ENCODE data around the gene CYS1.
A peak's percentile ranks its signal among the peaks of the same experiment; 100 is the strongest.
"Not testable (repeated sequence)": the region's sequence is repeated elsewhere in the genome, so short reads cannot be mapped to it uniquely, and the experiment has no call there.

The CYS1 gene

DNA sequence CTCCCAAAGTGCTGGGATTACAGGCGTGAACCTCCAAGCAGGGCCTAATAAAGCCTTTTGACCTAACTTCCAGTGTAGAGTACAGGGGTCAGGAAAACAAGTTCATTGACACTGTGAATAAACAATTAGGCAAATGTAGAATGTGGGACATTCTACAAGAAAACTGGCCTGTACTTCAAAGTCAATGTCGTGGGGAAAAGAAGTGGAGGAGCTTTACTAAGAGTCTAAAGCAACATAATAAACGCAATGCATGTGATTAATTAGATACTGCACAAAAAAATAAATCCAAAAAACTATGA lies 38.8 kb upstream of the CYS1 start:
- Mint-ChIP-seq H3K27me3 (peaks cover 9% of the 10 kb centered on the region), H3K36me3 (ENCODE audit: insufficient read depth) (peaks cover 17% of the 10 kb centered on the region), H3K4me1 (peaks cover 33% of the 10 kb centered on the region), H3K27ac (ENCODE audit: low read depth) (no peak overlapping the region), H3K4me3 (peak overlapping the region; percentile 31), H3K9me3 (no peaks in the 10 kb centered on the region)
- ATAC-seq (replicated peaks; ENCODE audit: extremely low read depth, poor library complexity, severe bottlenecking) (no peak), DNase-seq (ENCODE audit: low spot score in 2 of 2) (no peak)

DNA sequence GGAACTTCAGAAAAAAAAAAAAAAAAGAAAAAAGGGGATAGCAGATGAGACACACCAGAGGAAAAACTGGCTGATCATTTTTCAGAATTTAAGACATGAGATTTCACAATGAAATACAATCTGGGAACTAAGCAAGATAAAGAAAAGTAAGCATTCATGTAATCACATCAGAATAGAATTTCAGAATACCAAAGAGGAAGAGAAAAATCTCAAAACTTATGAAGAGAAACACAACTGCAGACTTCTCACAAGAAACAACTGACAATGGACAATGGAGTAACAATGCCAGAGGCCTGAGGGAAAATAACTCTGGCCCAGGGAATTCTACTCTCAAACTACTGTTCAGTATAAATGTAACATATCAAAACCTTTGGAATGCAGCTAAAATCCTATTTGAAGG lies 29.1 kb upstream of the CYS1 start:
- no peaks in the 10 kb centered on the region for H3K27me3 Mint-ChIP-seq
- H3K4me1 Mint-ChIP-seq = no peaks in the 10 kb centered on the region
- ATAC-seq (replicated peaks; ENCODE audit: extremely low read depth, poor library complexity, severe bottlenecking) (no peak), DNase-seq (ENCODE audit: low spot score in 2 of 2) (no peak)
- no peak overlapping the region for H3K4me3 Mint-ChIP-seq
- H3K27ac Mint-ChIP-seq (ENCODE audit: low read depth) = no peak overlapping the region
- H3K9me3 Mint-ChIP-seq = no peaks in the 10 kb centered on the region
- peaks cover 2% of the 10 kb centered on the region for H3K36me3 Mint-ChIP-seq (ENCODE audit: insufficient read depth)

DNA sequence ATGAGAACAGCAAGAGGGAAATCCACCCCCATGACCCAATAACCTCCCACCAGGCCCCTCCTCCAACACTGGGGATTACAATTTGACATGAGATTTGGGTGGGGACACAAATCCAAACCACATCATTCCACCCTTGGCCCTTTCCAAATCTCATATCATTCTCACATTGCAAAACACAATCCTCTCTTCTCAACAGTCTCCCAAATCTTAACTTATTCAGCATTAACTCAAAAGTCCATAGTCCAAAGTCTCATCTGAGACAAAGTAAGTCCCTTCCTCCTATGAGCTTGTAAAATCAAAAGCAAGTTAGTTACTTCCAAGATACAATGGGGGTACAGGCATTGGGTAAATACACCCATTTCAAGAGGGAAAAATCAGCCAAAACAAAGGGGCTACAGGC lies 24.7 kb upstream of the CYS1 start:
- not testable (repeated sequence) for H3K4me3 Mint-ChIP-seq; H3K27me3 Mint-ChIP-seq; DNase-seq (ENCODE audit: low spot score in 2 of 2); H3K27ac Mint-ChIP-seq (ENCODE audit: low read depth); H3K36me3 Mint-ChIP-seq (ENCODE audit: insufficient read depth); ATAC-seq (replicated peaks; ENCODE audit: extremely low read depth, poor library complexity, severe bottlenecking); H3K9me3 Mint-ChIP-seq; H3K4me1 Mint-ChIP-seq

DNA sequence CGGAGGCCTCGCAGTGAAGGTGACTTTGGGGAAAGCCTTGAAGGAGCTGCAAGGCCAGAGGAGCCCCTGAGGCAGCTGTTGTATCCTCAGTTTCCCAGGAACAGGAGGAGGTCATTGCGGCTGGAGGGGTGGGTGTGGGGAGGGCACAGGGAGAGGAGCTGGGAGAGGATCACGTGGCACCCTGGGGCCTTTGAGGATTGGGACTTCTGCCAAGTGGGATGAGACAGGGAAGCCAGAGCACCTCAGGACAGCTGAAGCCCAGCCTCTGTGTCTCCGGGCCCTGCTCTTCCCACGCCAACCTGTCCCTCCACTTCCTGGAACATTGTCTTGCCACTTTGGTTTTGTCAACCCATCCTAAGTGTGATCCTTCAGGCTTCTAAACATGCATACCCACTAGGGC lies 23.0 kb upstream of the CYS1 start:
- Mint-ChIP-seq H3K36me3 (ENCODE audit: insufficient read depth) (no peaks in the 10 kb centered on the region), H3K4me3 (no peak overlapping the region)

DNA sequence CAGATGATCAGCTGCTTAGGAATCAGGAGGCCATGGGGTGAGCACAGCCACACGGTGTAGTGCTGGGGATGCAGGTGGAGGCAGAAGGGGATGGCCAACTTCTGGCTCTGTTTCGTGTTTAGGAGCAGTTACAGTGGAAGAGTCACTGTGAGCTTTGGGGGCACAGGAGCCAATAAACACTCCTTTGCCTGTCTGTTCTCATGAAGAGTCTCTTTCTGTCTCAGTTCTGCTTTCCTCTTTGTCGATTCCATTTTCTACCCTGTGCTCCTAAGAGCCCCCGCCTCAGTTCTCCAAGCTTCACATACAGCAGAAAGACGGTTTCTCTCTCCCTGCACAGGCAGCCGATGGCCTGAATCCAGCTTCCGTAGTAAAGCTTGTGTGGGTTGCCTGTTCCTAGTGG lies 21.3 kb upstream of the CYS1 start:
- peaks cover 16% of the 10 kb centered on the region for H3K27me3 Mint-ChIP-seq
- ATAC-seq (replicated peaks; ENCODE audit: extremely low read depth, poor library complexity, severe bottlenecking) (no peak), DNase-seq (ENCODE audit: low spot score in 2 of 2) (no peak)

More for the DNA sequence above, 23.0 kb upstream of the CYS1 start:
- no peaks in the 10 kb centered on the region for H3K9me3 Mint-ChIP-seq
- DNase-seq (ENCODE audit: low spot score in 2 of 2) (no peak), ATAC-seq (replicated peaks; ENCODE audit: extremely low read depth, poor library complexity, severe bottlenecking) (no peak)
- no peak overlapping the region for H3K27ac Mint-ChIP-seq (ENCODE audit: low read depth)
- H3K27me3 Mint-ChIP-seq = no peaks in the 10 kb centered on the region
- no peaks in the 10 kb centered on the region for H3K4me1 Mint-ChIP-seq

DNA sequence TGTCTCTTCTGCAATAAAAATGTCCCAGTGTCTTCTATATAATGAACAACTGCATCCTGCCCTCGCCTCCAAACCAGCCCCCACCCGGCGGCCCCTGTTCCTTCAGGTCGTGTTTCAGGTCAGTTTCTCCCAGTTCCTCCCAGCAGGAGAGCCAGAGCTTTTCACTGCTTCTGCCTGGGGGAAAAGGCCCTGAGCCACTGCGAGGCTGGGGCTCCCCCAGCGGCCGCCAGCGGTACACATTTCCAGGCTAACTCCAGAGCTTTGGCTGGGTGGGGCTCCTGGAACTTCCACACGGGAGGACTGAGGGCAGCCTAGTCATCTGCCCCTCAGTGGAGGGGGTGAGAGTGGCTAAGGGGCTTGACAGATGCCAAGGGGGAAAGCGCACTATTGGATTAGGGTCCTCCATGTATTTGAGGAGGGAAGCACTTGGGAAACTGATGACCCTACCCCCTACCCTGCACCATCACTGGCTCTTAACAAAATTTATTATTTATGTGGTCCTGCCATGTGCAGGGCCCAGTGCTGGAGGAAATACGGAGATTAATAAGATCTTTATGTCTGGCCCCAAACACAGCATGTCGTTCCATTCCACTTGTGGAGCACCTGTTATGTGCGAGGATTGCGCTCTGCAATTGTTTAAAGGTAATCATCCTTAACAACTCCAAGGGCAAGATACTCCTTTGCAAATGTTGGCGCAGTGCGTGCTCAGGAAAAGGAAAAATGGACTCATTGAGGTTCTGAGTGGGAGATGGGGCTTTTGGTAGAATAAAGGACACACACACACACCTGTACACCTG lies 17.3 kb upstream of the CYS1 start:
- H3K4me1 Mint-ChIP-seq = peaks cover 5% of the 10 kb centered on the region
- DNase-seq (ENCODE audit: low spot score in 2 of 2) = no peak
- peaks cover 54% of the 10 kb centered on the region for H3K27me3 Mint-ChIP-seq

More for the DNA sequence above, 21.3 kb upstream of the CYS1 start:
- peaks cover 2% of the 10 kb centered on the region for H3K36me3 Mint-ChIP-seq (ENCODE audit: insufficient read depth)
- H3K27ac Mint-ChIP-seq (ENCODE audit: low read depth) = no peak overlapping the region
- no peaks in the 10 kb centered on the region for H3K9me3 Mint-ChIP-seq
- peaks cover 5% of the 10 kb centered on the region for H3K4me1 Mint-ChIP-seq
- H3K4me3 Mint-ChIP-seq = no peak overlapping the region

DNA sequence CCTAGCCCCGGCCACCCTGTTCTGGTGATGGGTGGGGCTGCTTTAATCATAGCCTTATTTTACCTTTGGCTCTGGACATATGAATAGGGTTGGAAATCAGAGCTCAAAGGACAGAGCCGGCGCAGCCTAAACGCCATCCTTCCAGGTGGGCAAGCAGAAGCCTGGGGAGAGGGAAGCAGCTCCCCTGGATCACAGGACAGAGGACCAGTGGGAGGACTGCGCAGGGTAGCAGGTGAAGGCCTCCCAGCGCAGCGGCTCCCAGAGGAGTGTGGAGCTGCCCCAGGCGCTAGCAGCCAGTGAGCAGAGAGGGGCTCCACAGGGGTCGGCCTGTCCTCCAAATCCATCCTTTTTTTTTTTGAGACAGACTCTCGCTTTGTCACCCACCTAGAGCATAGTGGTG lies 16.4 kb upstream of the CYS1 start:
- Mint-ChIP-seq H3K27me3 (peaks cover 61% of the 10 kb centered on the region), H3K9me3 (no peaks in the 10 kb centered on the region), H3K36me3 (ENCODE audit: insufficient read depth) (peaks cover 3% of the 10 kb centered on the region), H3K4me1 (peaks cover 5% of the 10 kb centered on the region), H3K4me3 (no peak overlapping the region), H3K27ac (ENCODE audit: low read depth) (no peak overlapping the region)
- DNase-seq (ENCODE audit: low spot score in 2 of 2) = no peak
- ATAC-seq (replicated peaks; ENCODE audit: extremely low read depth, poor library complexity, severe bottlenecking) = no peak

More for the DNA sequence above, 17.3 kb upstream of the CYS1 start:
- H3K27ac Mint-ChIP-seq (ENCODE audit: low read depth) = no peak overlapping the region
- peaks cover 3% of the 10 kb centered on the region for H3K36me3 Mint-ChIP-seq (ENCODE audit: insufficient read depth)
- peak; percentile 49 for ATAC-seq (replicated peaks; ENCODE audit: extremely low read depth, poor library complexity, severe bottlenecking)
- no peak overlapping the region for H3K4me3 Mint-ChIP-seq
- no peaks in the 10 kb centered on the region for H3K9me3 Mint-ChIP-seq

DNA sequence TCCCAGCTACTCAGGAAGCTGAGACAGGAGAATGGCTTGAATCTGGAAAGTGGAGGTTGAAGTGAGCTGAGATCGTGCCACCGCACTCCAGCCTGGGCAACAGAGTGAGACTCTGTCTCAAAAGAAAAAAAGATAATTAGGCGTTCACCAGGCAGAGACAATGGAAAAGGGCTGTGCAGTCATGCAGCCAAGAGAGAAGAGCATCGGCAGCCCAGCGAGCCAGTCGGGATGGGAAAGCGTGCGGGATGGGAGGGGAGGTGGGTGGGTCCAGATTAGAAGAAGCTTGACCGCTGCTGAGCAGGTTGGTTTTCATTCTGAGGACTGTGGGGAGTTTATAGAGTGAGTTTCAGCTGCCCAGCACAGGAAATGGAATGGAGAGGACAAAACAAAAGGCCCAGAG lies 15.0 kb upstream of the CYS1 start:
- Mint-ChIP-seq H3K36me3 (ENCODE audit: insufficient read depth) (peaks cover 3% of the 10 kb centered on the region), H3K27ac (ENCODE audit: low read depth) (no peak overlapping the region), H3K9me3 (no peaks in the 10 kb centered on the region), H3K4me1 (peaks cover 11% of the 10 kb centered on the region), H3K4me3 (no peak overlapping the region), H3K27me3 (peaks cover 73% of the 10 kb centered on the region)
- ATAC-seq (replicated peaks; ENCODE audit: extremely low read depth, poor library complexity, severe bottlenecking) (no peak), DNase-seq (ENCODE audit: low spot score in 2 of 2) (no peak)

DNA sequence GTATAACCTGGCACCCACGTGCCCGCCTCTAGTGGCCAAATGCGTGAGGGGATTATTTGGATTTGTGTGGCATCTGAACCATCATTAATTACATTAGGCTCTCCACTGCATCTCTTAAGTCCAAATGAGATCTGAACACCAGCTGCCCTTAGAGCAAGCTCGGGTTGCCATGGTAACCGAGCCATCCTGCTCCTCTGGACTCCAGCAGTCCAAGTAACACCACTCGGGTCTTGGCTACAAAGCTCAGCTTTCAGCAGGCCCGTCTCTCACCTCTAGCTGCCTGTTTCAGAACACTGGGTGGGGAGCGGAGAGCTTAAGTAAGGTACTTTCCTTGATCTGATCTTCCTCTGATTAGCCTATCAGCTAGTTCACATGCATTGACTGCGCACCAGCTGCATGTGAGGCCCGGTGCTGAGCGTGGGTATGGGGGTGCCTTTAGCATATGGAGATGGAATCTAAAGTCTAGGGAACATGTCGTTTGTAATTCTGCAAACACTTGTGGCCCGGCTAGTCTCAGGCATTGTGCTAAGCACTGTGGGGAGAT lies 14.1 kb upstream of the CYS1 start:
- H3K9me3 Mint-ChIP-seq = no peaks in the 10 kb centered on the region

DNA sequence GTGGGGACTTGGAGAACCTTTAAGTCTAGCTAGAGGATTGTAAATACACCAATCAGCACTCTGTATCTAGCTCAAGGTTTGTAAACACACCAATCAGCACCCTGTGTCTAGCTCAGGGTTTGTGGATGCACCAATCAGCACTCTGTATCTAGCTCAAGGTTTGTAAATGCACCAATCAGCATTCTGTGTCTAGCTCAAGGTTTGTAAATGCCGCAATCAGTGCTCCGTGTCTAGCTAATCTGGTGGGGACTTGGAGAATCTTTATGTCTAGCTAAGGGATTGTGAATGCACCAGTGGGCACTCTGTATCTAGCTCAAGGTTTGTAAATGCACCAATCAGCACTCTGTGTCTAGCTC lies 11.7 kb upstream of the CYS1 start:
- not testable (repeated sequence) for H3K9me3 Mint-ChIP-seq; H3K4me3 Mint-ChIP-seq; ATAC-seq (replicated peaks; ENCODE audit: extremely low read depth, poor library complexity, severe bottlenecking); H3K27ac Mint-ChIP-seq (ENCODE audit: low read depth); DNase-seq (ENCODE audit: low spot score in 2 of 2); H3K4me1 Mint-ChIP-seq; H3K36me3 Mint-ChIP-seq (ENCODE audit: insufficient read depth)
- H3K27me3 Mint-ChIP-seq = peaks cover 88% of the 10 kb centered on the region

More for the DNA sequence above, 14.1 kb upstream of the CYS1 start:
- no peak for DNase-seq (ENCODE audit: low spot score in 2 of 2)
- Mint-ChIP-seq H3K4me3 (no peak overlapping the region), H3K4me1 (peaks cover 11% of the 10 kb centered on the region), H3K36me3 (ENCODE audit: insufficient read depth) (peaks cover 3% of the 10 kb centered on the region), H3K27ac (ENCODE audit: low read depth) (no peak overlapping the region), H3K27me3 (peaks cover 82% of the 10 kb centered on the region)
- ATAC-seq (replicated peaks; ENCODE audit: extremely low read depth, poor library complexity, severe bottlenecking) = no peak

DNA sequence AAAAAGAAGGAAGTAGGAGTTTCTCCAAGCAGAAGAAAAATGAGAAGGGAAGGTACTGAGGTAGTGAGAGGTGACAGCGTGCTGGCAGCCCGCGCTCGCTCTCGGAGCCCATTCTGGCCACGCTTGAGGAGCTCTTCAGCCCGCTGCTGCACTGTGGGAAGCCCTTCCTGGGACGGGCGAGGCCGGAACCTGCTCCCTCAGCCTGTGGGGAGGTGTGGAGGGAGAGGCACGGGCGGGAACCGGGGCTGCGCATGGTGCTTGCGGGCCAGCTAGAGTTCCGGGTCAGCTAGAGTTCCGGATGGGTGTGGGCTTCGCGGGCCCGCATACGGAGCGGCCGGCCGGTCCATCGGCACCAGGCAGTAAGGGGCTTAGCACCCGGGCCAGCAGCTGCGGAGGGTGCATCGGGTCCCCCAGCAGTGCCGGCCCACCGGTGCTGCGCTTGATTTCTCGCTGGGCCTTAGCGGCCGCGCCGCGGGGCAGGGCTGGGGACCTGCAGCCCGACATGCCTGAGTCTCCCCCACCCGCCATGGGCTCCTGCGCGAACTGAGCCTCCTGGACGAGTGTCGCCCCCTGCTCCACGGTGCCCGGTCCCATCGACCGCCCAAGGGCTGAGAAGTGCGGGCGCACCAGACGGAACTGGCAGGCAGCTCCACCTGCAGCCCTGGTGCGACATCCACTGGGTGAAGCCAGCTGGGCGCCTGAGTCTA lies 11.1 kb upstream of the CYS1 start:
- Mint-ChIP-seq H3K27ac (ENCODE audit: low read depth) (no peak overlapping the region), H3K4me1 (peaks cover 6% of the 10 kb centered on the region), H3K27me3 (peaks cover 88% of the 10 kb centered on the region), H3K9me3 (no peaks in the 10 kb centered on the region), H3K36me3 (ENCODE audit: insufficient read depth) (peaks cover 1% of the 10 kb centered on the region), H3K4me3 (peak overlapping the region; percentile 50)
- no peak for DNase-seq (ENCODE audit: low spot score in 2 of 2)
- ATAC-seq (replicated peaks; ENCODE audit: extremely low read depth, poor library complexity, severe bottlenecking) = no peak

DNA sequence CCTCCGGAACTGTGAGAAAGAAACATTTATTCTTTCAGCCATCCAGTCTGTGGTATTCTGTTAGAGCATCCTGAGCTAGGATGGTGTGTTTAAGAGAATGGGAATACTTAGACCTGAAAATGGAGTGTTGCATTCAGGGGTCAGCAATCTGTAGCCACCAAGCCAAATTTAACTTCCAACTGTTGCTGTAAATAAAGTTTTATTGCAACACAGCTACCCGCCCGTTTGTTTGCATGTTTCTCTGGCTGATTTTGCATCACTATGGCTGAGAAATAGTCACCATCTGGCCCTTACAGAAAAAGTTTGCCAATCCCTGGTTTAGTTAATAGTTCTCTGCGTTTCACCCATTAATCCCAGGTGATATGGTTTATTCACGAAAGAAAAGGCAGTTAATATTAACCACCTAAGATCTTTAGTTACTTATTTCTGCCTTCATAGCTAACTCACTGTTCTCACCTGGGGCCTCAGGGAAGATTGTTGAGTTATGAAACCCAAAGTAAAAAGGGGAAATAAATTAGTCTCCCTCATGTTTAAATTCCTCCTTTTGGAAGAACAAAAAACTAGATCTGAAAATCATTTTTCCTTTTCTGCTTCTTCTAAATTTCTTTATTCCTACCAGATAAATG lies 9.5 kb upstream of the CYS1 start:
- Mint-ChIP-seq H3K4me3 (no peak overlapping the region), H3K36me3 (ENCODE audit: insufficient read depth) (peaks cover 1% of the 10 kb centered on the region)

DNA sequence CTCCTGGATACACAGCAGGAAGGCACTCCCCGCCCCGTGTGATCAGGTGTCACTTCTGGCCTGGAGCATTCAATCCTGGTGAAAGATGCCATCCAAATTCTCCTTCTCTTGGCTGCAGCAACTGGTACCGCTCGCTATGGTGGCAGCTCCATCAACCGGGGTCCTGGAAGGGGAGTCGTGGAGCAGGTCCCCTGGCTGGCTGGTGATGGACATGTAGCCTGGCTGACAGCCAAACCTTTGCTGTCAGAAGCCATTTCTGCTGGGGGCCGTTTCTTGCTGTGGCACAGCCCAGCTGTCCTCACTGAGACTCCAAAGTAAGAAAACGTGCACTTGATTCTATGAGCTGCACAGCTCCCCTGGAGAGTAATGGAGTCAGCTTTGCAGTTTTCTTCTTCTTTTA lies 7.1 kb upstream of the CYS1 start:
- H3K4me1 Mint-ChIP-seq = peaks cover 6% of the 10 kb centered on the region
- ATAC-seq (replicated peaks; ENCODE audit: extremely low read depth, poor library complexity, severe bottlenecking) (no peak), DNase-seq (ENCODE audit: low spot score in 2 of 2) (no peak)
- H3K9me3 Mint-ChIP-seq = no peaks in the 10 kb centered on the region
- no peak overlapping the region for H3K27ac Mint-ChIP-seq (ENCODE audit: low read depth)
- peaks cover 90% of the 10 kb centered on the region for H3K27me3 Mint-ChIP-seq
- H3K36me3 Mint-ChIP-seq (ENCODE audit: insufficient read depth) = no peaks in the 10 kb centered on the region
- H3K4me3 Mint-ChIP-seq = no peak overlapping the region

More for the DNA sequence above, 9.5 kb upstream of the CYS1 start:
- peaks cover 6% of the 10 kb centered on the region for H3K4me1 Mint-ChIP-seq
- H3K27ac Mint-ChIP-seq (ENCODE audit: low read depth) = no peak overlapping the region
- H3K9me3 Mint-ChIP-seq = no peaks in the 10 kb centered on the region
- peaks cover 90% of the 10 kb centered on the region for H3K27me3 Mint-ChIP-seq
- DNase-seq (ENCODE audit: low spot score in 2 of 2) = no peak
- ATAC-seq (replicated peaks; ENCODE audit: extremely low read depth, poor library complexity, severe bottlenecking) = no peak
